ENCODE measurements around the gene HECTD4. TPM values are rescaled to one million over a fixed set of nuclear protein-coding genes. Genes with fewer than 3 reads are reported as not detected.
"Not testable (repeated sequence)": the region's sequence is repeated elsewhere in the genome, so short reads cannot be mapped to it uniquely, and the experiment has no call there.

The HECTD4 gene
- total and polyA plus RNA-seq, 11 donors = 6.3 to 30.7 (median 23.1) TPM

GRCh38 chr12:112341046-112341825, 41.0 kb downstream of the HECTD4 start:
- intact Hi-C loops (cut with DNase I) = no loop called here
- no peak for TF ChIP-seq CTCF (IDR thresholded peaks at IDR 0.05)
- no peak for TF ChIP-seq POLR2A (IDR thresholded peaks at IDR 0.05)
- 72 to 81% (median 80%) methylated on average over 4 of the region's 4 CpGs for WGBS, 4 donors
- ATAC-seq (no peak), DNase-seq (no peak)
- peaks cover 0 to 7% (median 0%) of the 10 kb centered on the region in 12 donors for H3K4me1 ChIP-seq
- no peak overlapping the region for H3K27ac ChIP-seq
- peaks cover 0 to 10% (median 1%) of the 10 kb centered on the region in 12 donors for H3K9me3 ChIP-seq
- H3K4me3 ChIP-seq = no peak overlapping the region
- no peaks in the 10 kb centered on the region for H3K36me3 ChIP-seq
- H3K27me3 ChIP-seq = no peaks in the 10 kb centered on the region

- no peak for DNase-seq
- intact Hi-C loops (cut with DNase I) = no loop called here
- Histone ChIP-seq H3K4me1 (peaks cover 0 to 7% (median 0%) of the 10 kb centered on the region in 12 donors), H3K4me3 (no peak overlapping the region), H3K27me3 (no peaks in the 10 kb centered on the region), H3K27ac (no peak overlapping the region), H3K9me3 (peaks cover 0 to 10% (median 1%) of the 10 kb centered on the region in 12 donors), H3K36me3 (no peaks in the 10 kb centered on the region)
- 55 to 62% (median 62%) methylated on average over 3 of the region's 3 CpGs for whole genome bisulfite sequencing, 4 donors
- TF ChIP-seq POLR2A (IDR thresholded peaks at IDR 0.05) (no peak), CTCF (IDR thresholded peaks at IDR 0.05) (no peak)
- no peak for ATAC-seq
Observed at GRCh38 chr12:112340230-112340629, 42.0 kb downstream of the HECTD4 start.

GRCh38 chr12:112334999-112335398, 47.2 kb downstream of the HECTD4 start:
- DNase-seq; H3K9me3 ChIP-seq; intact Hi-C loops (cut with DNase I); H3K27ac ChIP-seq; ATAC-seq; H3K27me3 ChIP-seq; H3K4me3 ChIP-seq; H3K36me3 ChIP-seq: not testable (repeated sequence)
- H3K4me1 ChIP-seq = peaks cover 0 to 22% (median 6%) of the 10 kb centered on the region in 12 donors
- 89 to 100% (median 90%) methylated on average over 1 of the region's 1 CpG for WGBS, 4 donors

- 34 to 50% (median 40%) methylated on average over 3 of the region's 3 CpGs for WGBS, 4 donors
- ATAC-seq = no peak
- H3K4me3 ChIP-seq = no peak overlapping the region
- no peaks in the 10 kb centered on the region for H3K36me3 ChIP-seq
- TF ChIP-seq POLR2A (IDR thresholded peaks at IDR 0.05) = no peak
- no peak for TF ChIP-seq CTCF (IDR thresholded peaks at IDR 0.05)
- intact Hi-C loops (cut with DNase I) = no loop called here
- DNase-seq = no peak
- H3K4me1 ChIP-seq = peaks cover 0 to 22% (median 7%) of the 10 kb centered on the region in 12 donors
- peaks cover 0 to 3% (median 0%) of the 10 kb centered on the region in 12 donors for H3K9me3 ChIP-seq
- H3K27ac ChIP-seq = no peak overlapping the region
- no peaks in the 10 kb centered on the region for H3K27me3 ChIP-seq
Observed at GRCh38 chr12:112333019-112333418, 49.2 kb downstream of the HECTD4 start.
